ENCODE data around the gene KRT71.

Gene KRT71

GRCh38 chr12:52517005-52517835, 35.7 kb downstream of the KRT71 start:
- no peaks in the 10 kb centered on the region for H4K20me1 ChIP-seq (ENCODE audit: insufficient read depth)
- no peak overlapping the region for H3K27ac ChIP-seq
- no peak overlapping the region for H2AFZ ChIP-seq (ENCODE audit: low read depth)
- H3K4me1 ChIP-seq (ENCODE audit: low read depth, poor library complexity, severe bottlenecking): no peaks in the 10 kb centered on the region
- no peaks in the 10 kb centered on the region for H3K36me3 ChIP-seq (ENCODE audit: insufficient read depth)
- H3K4me3 ChIP-seq (IDR thresholded peaks at IDR 0.05; ENCODE audit: insufficient read depth, low read depth, low read length): no peak overlapping the region
- peaks cover 16% of the 10 kb centered on the region; the same call in 1 of the 2 replicates for H3K27me3 ChIP-seq (ENCODE audit: insufficient read depth, low read depth)
- no peak for TF ChIP-seq CTCF (conservative IDR thresholded peaks at IDR 0.05; ENCODE audit: low read depth, low read length)
- H3K79me2 ChIP-seq (ENCODE audit: insufficient read depth, low read depth): no peaks in the 10 kb centered on the region
- H3K9ac ChIP-seq: no peak overlapping the region
- no peak overlapping the region for H3K4me2 ChIP-seq

GRCh38 chr12:52515927-52516831, 36.8 kb downstream of the KRT71 start:
- Histone ChIP-seq H3K4me3 (IDR thresholded peaks at IDR 0.05; ENCODE audit: insufficient read depth, low read depth, low read length) (no peak overlapping the region), H3K9ac (no peak overlapping the region), H3K27me3 (ENCODE audit: insufficient read depth, low read depth) (peaks cover 16% of the 10 kb centered on the region; the same call in 1 of the 2 replicates), H3K4me2 (no peak overlapping the region), H4K20me1 (ENCODE audit: insufficient read depth) (no peaks in the 10 kb centered on the region), H3K27ac (no peak overlapping the region), H3K79me2 (ENCODE audit: insufficient read depth, low read depth) (no peaks in the 10 kb centered on the region), H3K4me1 (ENCODE audit: low read depth, poor library complexity, severe bottlenecking) (no peaks in the 10 kb centered on the region), H2AFZ (ENCODE audit: low read depth) (no peak overlapping the region), H3K36me3 (ENCODE audit: insufficient read depth) (no peaks in the 10 kb centered on the region)
- TF ChIP-seq CTCF (conservative IDR thresholded peaks at IDR 0.05; ENCODE audit: low read depth, low read length): no peak

GRCh38 chr12:52515319-52515646, 37.7 kb downstream of the KRT71 start:
- Histone ChIP-seq H3K36me3 (ENCODE audit: insufficient read depth) (no peaks in the 10 kb centered on the region), H3K9ac (no peak overlapping the region), H2AFZ (ENCODE audit: low read depth) (no peak overlapping the region), H3K79me2 (ENCODE audit: insufficient read depth, low read depth) (no peaks in the 10 kb centered on the region), H3K27ac (no peak overlapping the region), H4K20me1 (ENCODE audit: insufficient read depth) (no peaks in the 10 kb centered on the region), H3K4me3 (IDR thresholded peaks at IDR 0.05; ENCODE audit: insufficient read depth, low read depth, low read length) (no peak overlapping the region), H3K4me1 (ENCODE audit: low read depth, poor library complexity, severe bottlenecking) (no peaks in the 10 kb centered on the region), H3K4me2 (no peak overlapping the region), H3K27me3 (ENCODE audit: insufficient read depth, low read depth) (peaks cover 12% of the 10 kb centered on the region; the same call in 1 of the 2 replicates)
- no peak for TF ChIP-seq CTCF (conservative IDR thresholded peaks at IDR 0.05; ENCODE audit: low read depth, low read length)

GRCh38 chr12:52514471-52515318, 38.2 kb downstream of the KRT71 start:
- Histone ChIP-seq H3K27ac (no peak overlapping the region), H3K36me3 (ENCODE audit: insufficient read depth) (no peaks in the 10 kb centered on the region), H3K4me3 (IDR thresholded peaks at IDR 0.05; ENCODE audit: insufficient read depth, low read depth, low read length) (no peak overlapping the region), H3K4me1 (ENCODE audit: low read depth, poor library complexity, severe bottlenecking) (no peaks in the 10 kb centered on the region), H4K20me1 (ENCODE audit: insufficient read depth) (no peaks in the 10 kb centered on the region), H3K79me2 (ENCODE audit: insufficient read depth, low read depth) (no peaks in the 10 kb centered on the region), H3K4me2 (no peak overlapping the region), H3K9ac (no peak overlapping the region), H3K27me3 (ENCODE audit: insufficient read depth, low read depth) (peaks cover 12% of the 10 kb centered on the region; the same call in 1 of the 2 replicates), H2AFZ (ENCODE audit: low read depth) (no peak overlapping the region)
- no peak for TF ChIP-seq CTCF (conservative IDR thresholded peaks at IDR 0.05; ENCODE audit: low read depth, low read length)
